Fibroblast of lung (primary cell): ENCODE measurements around the gene PACRG. TPM values are rescaled to one million over a fixed set of nuclear protein-coding genes. Genes with fewer than 3 reads are reported as not detected.

Source experiments
- DNase-seq, 2 donors: peaks; one replicate each; pipeline versions ENCODE4 v3.0.0 to v3.0.0-alpha.2; 2010; ENCODE audit warnings: low read depth in 2 of 2
- H2AFZ ChIP-seq: 2 replicates; pipeline ENCODE4 v1.5.1; 2012; ENCODE audit warnings: low read length, control low read depth, inconsistent platforms
- H3K27ac ChIP-seq: 2 replicates; pipeline ENCODE4 v1.5.1; 2011; ENCODE audit warnings: low read length, control low read depth; ENCODE audit not compliant: insufficient read depth
- H3K27me3 ChIP-seq: 2 replicates; pipeline ENCODE4 v1.5.1; 2011; ENCODE audit warnings: mild to moderate bottlenecking, low read length; ENCODE audit not compliant: control insufficient read depth, insufficient read depth
- H3K36me3 ChIP-seq: 2 replicates; pipeline ENCODE4 v1.5.1; 2011; ENCODE audit warnings: low read length; ENCODE audit not compliant: control insufficient read depth, insufficient read depth
- H3K4me1 ChIP-seq: 2 replicates; pipeline ENCODE4 v1.5.1; 2011; ENCODE audit warnings: low read length; ENCODE audit not compliant: control insufficient read depth, insufficient read depth; ENCODE audit errors: extremely low read depth
- H3K4me2 ChIP-seq: 2 replicates; pipeline ENCODE4 v1.5.1; 2011; ENCODE audit warnings: low read length, control low read depth; ENCODE audit not compliant: insufficient read depth; ENCODE audit errors: extremely low read depth
- H3K4me3 ChIP-seq, 4 experiments: fragments of 200-600 bp in 1 of 4; sonication (generic) in 1 of 4; replicated peaks in 1 of 4; 2 replicates each; pipeline ENCODE4 v1.5.1; 2011 to 2016; ENCODE audit warnings: low read length in 4 of 4, low read depth in 3 of 4, mild to moderate bottlenecking in 3 of 4, control low read depth in 2 of 4, inconsistent platforms in 1 of 4, mixed read lengths in 1 of 4; ENCODE audit not compliant: insufficient read depth in 1 of 4; ENCODE audit errors: control extremely low read depth in 1 of 4
- H3K79me2 ChIP-seq: 2 replicates; pipeline ENCODE4 v1.5.1; 2012; ENCODE audit warnings: mild to moderate bottlenecking, low read length, inconsistent platforms; ENCODE audit not compliant: control insufficient read depth, insufficient read depth
- H3K9ac ChIP-seq: 2 replicates; pipeline ENCODE4 v1.5.1; 2011; ENCODE audit warnings: mild to moderate bottlenecking, low read length, control low read depth; ENCODE audit not compliant: insufficient read depth
- H3K9me3 ChIP-seq: 2 replicates; pipeline ENCODE4 v1.5.1; 2012; ENCODE audit warnings: low read depth, low read length; ENCODE audit not compliant: control insufficient read depth, insufficient read depth
- H4K20me1 ChIP-seq: 2 replicates; pipeline ENCODE4 v1.5.1; 2011; ENCODE audit warnings: low read length; ENCODE audit not compliant: control insufficient read depth, insufficient read depth; ENCODE audit errors: extremely low read depth
- CTCF ChIP-seq, 2 donors: IDR thresholded peaks in 1 of 2; conservative IDR thresholded peaks in 1 of 2; 1 replicate in 1 of 2; 2 replicates in 1 of 2; pipeline ENCODE4 v1.5.1; 2011 to 2012; ENCODE audit warnings: low read length in 2 of 2, control low read depth in 1 of 2, inconsistent platforms in 1 of 2, low read depth in 1 of 2, mild to moderate bottlenecking in 1 of 2
- EZH2 ChIP-seq: IDR thresholded peaks from 2 replicates; pipeline ENCODE4 v1.5.1; 2012; ENCODE audit warnings: low read length, control low read depth, mild to moderate bottlenecking; ENCODE audit errors: missing control alignments
- polyA plus RNA-seq, 2 donors: library from polyadenylated mRNA; depleted of rRNA in 1 of 2; stranded (reverse) in 1 of 2; unstranded in 1 of 2; fragments of >200 nt; gene quantifications; 2 replicates each; pipeline ENCODE4 v1.2.1, GENCODE V29; 2011 to 2012; ENCODE audit warnings: missing spikeins in 1 of 2
- total RNA-seq: library from RNA; depleted of rRNA; stranded (reverse); fragments of >200 nt; gene quantifications from 2 replicates; pipeline ENCODE4 v1.2.1, GENCODE V29; 2014

The PACRG gene
- total and polyA plus RNA-seq, 2 donors (not counting 1 experiment from before 2014, with no cell fraction given): 0.30 to 0.66 TPM

GRCh38 chr6:162845972-162846371, 118.2 kb downstream of the PACRG start:
- no peak for DNase-seq
- H4K20me1 ChIP-seq: no peaks in the 10 kb centered on the region
- H3K4me1 ChIP-seq: no peaks in the 10 kb centered on the region
- H3K9me3 ChIP-seq: no peaks in the 10 kb centered on the region
- H3K27me3 ChIP-seq: no peaks in the 10 kb centered on the region
- no peak overlapping the region for H3K27ac ChIP-seq
- no peak overlapping the region for H3K4me3 ChIP-seq
- H3K4me2 ChIP-seq: no peak overlapping the region
- no peak overlapping the region for H3K9ac ChIP-seq
- TF ChIP-seq CTCF (conservative IDR thresholded peaks at IDR 0.05 in 1 of 2, IDR thresholded peaks at IDR 0.05 in 1 of 2; ENCODE audit: low read depth in 1 of 2, low read length in 2 of 2): no peak
- no peaks in the 10 kb centered on the region for H3K79me2 ChIP-seq
- H3K36me3 ChIP-seq: no peaks in the 10 kb centered on the region
- no peak overlapping the region for H2AFZ ChIP-seq

- Histone ChIP-seq H3K4me3 (no peak overlapping the region), H4K20me1 (no peaks in the 10 kb centered on the region), H3K4me2 (no peak overlapping the region), H2AFZ (no peak overlapping the region), H3K27me3 (no peaks in the 10 kb centered on the region), H3K9ac (no peak overlapping the region), H3K36me3 (no peaks in the 10 kb centered on the region), H3K79me2 (no peaks in the 10 kb centered on the region), H3K27ac (no peak overlapping the region), H3K9me3 (no peaks in the 10 kb centered on the region), H3K4me1 (no peaks in the 10 kb centered on the region)
- TF ChIP-seq CTCF (conservative IDR thresholded peaks at IDR 0.05 in 1 of 2, IDR thresholded peaks at IDR 0.05 in 1 of 2; ENCODE audit: low read depth in 1 of 2, low read length in 2 of 2): no peak
- TF ChIP-seq EZH2: no peak
- no peak for DNase-seq
Measured at GRCh38 chr6:162846723-162847122, 118.9 kb downstream of the PACRG start.

- Histone ChIP-seq H2AFZ (no peak overlapping the region), H3K4me1 (no peaks in the 10 kb centered on the region)
Measured at GRCh38 chr6:162849269-162849668, 121.5 kb downstream of the PACRG start.

More at GRCh38 chr6:162849269-162849668, 121.5 kb downstream of the PACRG start:
- Histone ChIP-seq H3K4me2 (no peak overlapping the region), H3K27ac (no peak overlapping the region), H3K4me3 (no peak overlapping the region), H4K20me1 (no peaks in the 10 kb centered on the region), H3K36me3 (no peaks in the 10 kb centered on the region), H3K9me3 (no peaks in the 10 kb centered on the region), H3K79me2 (no peaks in the 10 kb centered on the region), H3K9ac (no peak overlapping the region), H3K27me3 (no peaks in the 10 kb centered on the region)
- TF ChIP-seq EZH2 (no peak), CTCF (conservative IDR thresholded peaks at IDR 0.05 in 1 of 2, IDR thresholded peaks at IDR 0.05 in 1 of 2; ENCODE audit: low read depth in 1 of 2, low read length in 2 of 2) (no peak)
- DNase-seq: no peak
